ENCODE results near the gene TOP1. TPM values are rescaled to one million over a fixed set of nuclear protein-coding genes. Genes with fewer than 3 reads are reported as not detected.
"Not testable (repeated sequence)": the region's sequence is repeated elsewhere in the genome, so short reads cannot be mapped to it uniquely, and the experiment has no call there.

TOP1 gene
- total RNA-seq, 2 experiments from 2014 or later, result 72.6 to 75.2 TPM

DNA sequence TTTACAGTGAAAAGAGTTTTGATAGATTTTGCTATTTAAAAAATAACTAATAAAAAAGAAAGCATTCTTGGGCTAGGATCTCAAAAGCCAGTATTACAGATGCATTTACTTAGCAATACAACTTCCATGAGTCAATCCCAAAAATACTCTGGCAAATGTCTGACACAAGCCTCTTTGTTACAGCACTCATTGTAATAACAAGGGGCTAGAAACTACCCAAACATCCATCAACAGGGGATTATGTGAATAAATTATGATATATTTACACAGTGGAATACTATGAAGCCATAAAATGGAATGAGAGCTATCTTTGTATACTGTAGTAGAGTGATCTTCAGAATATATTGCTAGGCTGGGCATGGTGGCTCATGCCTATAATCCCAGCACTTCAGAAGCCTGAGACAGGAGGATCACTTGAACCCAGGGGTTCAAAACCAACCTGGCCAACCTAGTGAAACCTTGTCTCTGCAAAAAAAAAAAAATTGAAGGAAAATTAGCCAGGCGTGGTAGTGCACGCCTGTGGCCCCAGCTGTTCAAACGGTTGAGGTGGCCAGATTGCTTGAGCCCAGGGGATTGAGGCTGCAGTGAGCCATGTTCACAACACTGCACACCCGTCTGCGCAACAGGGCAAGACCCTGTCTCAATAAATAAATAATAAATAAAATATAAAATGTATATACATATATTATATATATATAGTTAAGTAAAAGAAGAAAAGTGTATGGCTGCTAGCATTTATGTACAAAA, 34.7 kb upstream of the TOP1 start:
- POLR2A ChIA-PET, result interaction anchor here (4.3 kb wide), 1 partner anchor 16 kb away, joined by 55 read pairs; no protein-coding TSS in a partner anchor
- Mint-ChIP-seq H3K4me1 (peaks cover 35% of the 10 kb centered on the region), H3K27ac (no peak overlapping the region), H3K36me3 (no peaks in the 10 kb centered on the region), H3K9me3 (no peaks in the 10 kb centered on the region), H3K4me3 (no peak overlapping the region), H3K27me3 (peaks cover 2% of the 10 kb centered on the region)
- ATAC-seq (ENCODE audit: low read depth), result no peak
- DNase-seq, result no peak

DNA sequence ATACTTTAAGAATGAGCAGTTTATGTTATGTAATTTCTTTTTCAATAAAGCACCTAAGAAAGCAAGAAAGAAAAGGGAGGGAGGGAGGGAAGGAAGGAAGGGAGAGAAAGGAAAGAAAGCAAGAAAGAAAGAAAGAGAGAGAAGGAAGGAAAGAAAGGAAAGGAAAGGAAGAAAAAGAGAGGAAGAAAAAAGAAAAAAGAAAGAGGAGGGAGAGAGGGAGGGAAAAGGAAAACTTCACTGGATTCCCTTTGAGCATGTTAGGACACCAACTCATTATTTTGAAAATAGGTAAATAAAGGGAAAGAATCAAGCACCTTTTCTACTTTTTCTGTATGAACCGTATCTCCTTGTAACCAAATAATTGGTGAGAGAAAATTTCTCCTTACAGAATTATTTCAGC, 32.3 kb upstream of the TOP1 start:
- peaks cover 19% of the 10 kb centered on the region for H3K4me1 Mint-ChIP-seq

GRCh38 chr20:40997116-40997515, 31.5 kb upstream of the TOP1 start:
- no peak for DNase-seq
- no peaks in the 10 kb centered on the region for H3K9me3 Mint-ChIP-seq
- POLR2A ChIA-PET, result interaction anchor here (0.7 kb wide), 1 partner anchor 41 kb away, joined by 3 read pairs; no protein-coding TSS in a partner anchor
- H3K27ac Mint-ChIP-seq, result no peak overlapping the region
- peaks cover 2% of the 10 kb centered on the region for H3K27me3 Mint-ChIP-seq
- H3K36me3 Mint-ChIP-seq, result no peaks in the 10 kb centered on the region
- peaks cover 12% of the 10 kb centered on the region for H3K4me1 Mint-ChIP-seq
- no peak overlapping the region for H3K4me3 Mint-ChIP-seq
- ATAC-seq (ENCODE audit: low read depth), result no peak

More for the DNA sequence above, 32.3 kb upstream of the TOP1 start:
- peaks cover 2% of the 10 kb centered on the region for H3K27me3 Mint-ChIP-seq
- POLR2A ChIA-PET, result no interaction called here
- no peaks in the 10 kb centered on the region for H3K9me3 Mint-ChIP-seq
- H3K27ac Mint-ChIP-seq, result no peak overlapping the region
- H3K4me3 Mint-ChIP-seq, result no peak overlapping the region
- DNase-seq, result no peak
- no peak for ATAC-seq (ENCODE audit: low read depth)
- no peaks in the 10 kb centered on the region for H3K36me3 Mint-ChIP-seq

DNA sequence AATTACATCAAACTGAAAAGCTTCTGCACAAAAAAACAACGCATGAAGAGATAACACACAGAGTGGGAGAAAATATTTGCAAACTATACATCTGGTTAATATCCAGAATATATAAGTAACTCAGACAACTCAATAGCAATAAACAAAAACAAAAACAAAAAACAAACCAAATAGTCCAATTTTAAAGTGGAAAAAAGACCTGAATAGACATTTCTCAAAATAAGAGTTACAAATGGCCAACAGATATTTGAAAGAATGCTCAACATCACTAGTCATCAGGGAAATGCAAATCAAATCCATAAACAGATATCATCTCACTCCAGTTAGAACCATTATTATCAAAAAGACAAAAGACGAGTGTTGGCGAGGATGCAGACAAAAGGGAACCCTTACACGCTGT, 28.8 kb upstream of the TOP1 start:
- peaks cover 23% of the 10 kb centered on the region for H3K4me1 Mint-ChIP-seq
- DNase-seq (no peak), ATAC-seq (ENCODE audit: low read depth) (no peak)
- no peaks in the 10 kb centered on the region for H3K9me3 Mint-ChIP-seq
- H3K4me3 Mint-ChIP-seq, result no peak overlapping the region
- POLR2A ChIA-PET, result interaction anchor here (1.4 kb wide), 1 partner anchor 8 kb away, joined by 4 read pairs; no protein-coding TSS in a partner anchor
- no peak overlapping the region for H3K27ac Mint-ChIP-seq
- H3K36me3 Mint-ChIP-seq, result no peaks in the 10 kb centered on the region
- peaks cover 2% of the 10 kb centered on the region for H3K27me3 Mint-ChIP-seq

GRCh38 chr20:41000628-41001027, 28.0 kb upstream of the TOP1 start:
- no peaks in the 10 kb centered on the region for H3K9me3 Mint-ChIP-seq
- POLR2A ChIA-PET, result interaction anchor here (1.4 kb wide), 1 partner anchor 9 kb away, joined by 4 read pairs; no protein-coding TSS in a partner anchor
- no peak overlapping the region for H3K4me3 Mint-ChIP-seq
- DNase-seq (no peak), ATAC-seq (ENCODE audit: low read depth) (no peak)
- peaks cover 3% of the 10 kb centered on the region for H3K36me3 Mint-ChIP-seq
- peaks cover 2% of the 10 kb centered on the region for H3K27me3 Mint-ChIP-seq
- peaks cover 29% of the 10 kb centered on the region for H3K4me1 Mint-ChIP-seq
- no peak overlapping the region for H3K27ac Mint-ChIP-seq

DNA sequence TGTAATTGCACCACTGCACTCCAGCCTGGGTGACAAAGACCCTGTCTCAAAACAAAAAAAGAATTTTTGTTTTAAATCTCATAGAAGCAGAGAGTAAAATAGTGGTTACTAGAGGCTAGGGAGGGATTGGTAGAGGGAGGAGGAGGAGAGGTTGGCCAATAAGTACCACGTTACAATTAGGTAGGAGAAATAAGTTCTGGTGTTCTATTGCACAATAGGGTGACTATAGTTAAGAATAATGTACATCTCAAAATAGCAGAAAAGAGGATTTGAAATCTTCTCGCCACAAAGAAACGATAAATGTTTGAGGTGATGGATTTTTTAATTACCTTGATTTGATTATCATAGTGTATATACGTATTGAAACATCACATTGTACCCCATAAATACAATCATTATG, 27.1 kb upstream of the TOP1 start:
- H3K27ac Mint-ChIP-seq, result no peak overlapping the region
- peaks cover 30% of the 10 kb centered on the region for H3K4me1 Mint-ChIP-seq
- peaks cover 2% of the 10 kb centered on the region for H3K27me3 Mint-ChIP-seq
- POLR2A ChIA-PET, result interaction anchor here (1.2 kb wide), 1 partner anchor 10 kb away, joined by 3 read pairs; no protein-coding TSS in a partner anchor
- no peaks in the 10 kb centered on the region for H3K9me3 Mint-ChIP-seq
- peaks cover 8% of the 10 kb centered on the region for H3K36me3 Mint-ChIP-seq
- no peak overlapping the region for H3K4me3 Mint-ChIP-seq
- ATAC-seq (ENCODE audit: low read depth) (no peak), DNase-seq (no peak)

DNA sequence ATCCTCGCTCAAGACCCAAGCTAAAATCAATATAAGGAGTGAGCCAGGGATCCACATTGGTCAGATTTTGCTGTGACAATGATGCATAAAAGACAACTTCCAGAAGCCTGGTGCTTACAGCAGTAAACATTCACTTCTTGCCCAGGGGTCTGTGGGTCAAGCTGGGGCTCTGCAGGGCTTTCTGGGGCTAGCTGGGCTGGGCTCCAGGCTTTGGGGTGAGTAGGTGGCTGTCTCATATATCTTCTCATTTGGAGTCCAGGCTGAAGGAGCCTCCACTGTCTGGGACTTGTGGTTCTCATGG, 25.8 kb upstream of the TOP1 start:
- POLR2A ChIA-PET, result interaction anchor here (1.0 to 1.2 kb wide), 2 partner anchors 9 to 10 kb away, joined by 3 read pairs; no protein-coding TSS in a partner anchor

DNA sequence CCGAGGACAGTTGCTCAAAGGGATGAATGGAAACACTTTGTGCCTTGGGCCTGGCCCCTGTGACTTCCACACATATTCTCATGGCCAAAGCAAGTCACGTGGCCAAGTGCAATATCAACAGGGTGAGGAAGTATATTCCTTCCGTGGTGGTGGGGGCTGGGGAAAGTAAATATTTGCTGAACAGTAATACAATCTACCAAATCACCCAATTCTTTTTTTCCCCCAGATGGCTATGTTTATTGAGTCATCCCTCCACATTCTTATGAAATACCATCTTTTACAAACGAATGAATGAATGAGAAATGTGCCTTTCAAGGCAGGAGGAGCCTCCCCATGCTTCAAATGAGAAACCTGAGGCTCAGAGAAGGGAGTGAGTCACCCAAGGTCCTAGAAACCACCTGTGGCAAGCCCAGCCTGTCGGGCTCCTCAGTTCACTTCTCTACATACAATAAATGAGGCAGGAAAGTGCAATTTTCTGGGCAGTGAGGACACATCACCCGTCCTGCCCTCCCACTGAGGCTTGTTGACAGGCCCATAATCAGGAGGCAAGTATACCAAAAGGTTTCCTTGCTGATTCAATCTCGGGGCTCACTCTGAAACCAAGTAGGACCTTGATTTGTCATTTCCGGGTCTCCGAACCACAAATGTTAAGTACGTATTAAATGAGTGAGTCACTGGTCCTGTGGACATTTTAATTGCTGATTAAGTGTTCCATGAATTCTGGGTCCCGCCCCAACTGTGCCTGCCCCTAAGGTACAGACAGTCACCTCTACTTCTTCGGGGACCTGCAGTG, 25.3 kb upstream of the TOP1 start:
- POLR2A ChIA-PET, result interaction anchor here (1.0 kb wide), 1 partner anchor 11 kb away, joined by 3 read pairs; no protein-coding TSS in a partner anchor
- peak; percentile 68 for DNase-seq
- Mint-ChIP-seq H3K27ac (peak overlapping the region; percentile 90), H3K27me3 (peaks cover 2% of the 10 kb centered on the region), H3K4me3 (peak overlapping the region; percentile 72), H3K9me3 (peaks cover 2% of the 10 kb centered on the region), H3K36me3 (peaks cover 12% of the 10 kb centered on the region), H3K4me1 (peaks cover 36% of the 10 kb centered on the region)
- peak; percentile 93 for ATAC-seq (ENCODE audit: low read depth)

More for the DNA sequence above, 25.8 kb upstream of the TOP1 start:
- Mint-ChIP-seq H3K9me3 (peaks cover 1% of the 10 kb centered on the region), H3K27me3 (peaks cover 2% of the 10 kb centered on the region), H3K4me3 (peak overlapping the region; percentile 72), H3K36me3 (peaks cover 9% of the 10 kb centered on the region), H3K4me1 (peaks cover 30% of the 10 kb centered on the region), H3K27ac (peak overlapping the region; percentile 90)
- DNase-seq (no peak), ATAC-seq (ENCODE audit: low read depth) (no peak)

DNA sequence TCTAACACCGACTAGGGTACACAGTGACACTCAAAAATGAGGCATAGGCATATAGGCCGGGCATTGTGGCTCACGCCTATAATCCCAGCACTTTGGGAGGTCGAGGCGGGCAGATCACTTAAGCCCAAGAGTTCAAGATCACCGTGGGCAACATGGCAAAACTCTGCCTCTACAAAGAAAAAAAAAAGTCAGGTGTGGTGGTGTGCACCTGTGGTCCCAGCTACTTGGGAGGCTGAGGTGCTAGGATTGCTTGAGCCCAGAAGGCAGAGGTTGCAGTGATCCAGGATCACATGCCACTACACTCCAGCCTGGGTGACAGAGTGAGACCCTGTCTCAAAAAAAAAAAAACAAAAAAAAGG, 24.7 kb upstream of the TOP1 start:
- peaks cover 12% of the 10 kb centered on the region for H3K36me3 Mint-ChIP-seq
- H3K9me3 Mint-ChIP-seq; ATAC-seq (ENCODE audit: low read depth); H3K27me3 Mint-ChIP-seq; POLR2A ChIA-PET; DNase-seq: not testable (repeated sequence)
- peak overlapping the region; percentile 90 for H3K27ac Mint-ChIP-seq
- peak overlapping the region; percentile 72 for H3K4me3 Mint-ChIP-seq
- peaks cover 38% of the 10 kb centered on the region for H3K4me1 Mint-ChIP-seq

- Mint-ChIP-seq H3K9me3 (peaks cover 2% of the 10 kb centered on the region), H3K27me3 (no peaks in the 10 kb centered on the region), H3K36me3 (peaks cover 12% of the 10 kb centered on the region), H3K4me3 (no peak overlapping the region), H3K27ac (peak overlapping the region; percentile 90), H3K4me1 (peaks cover 42% of the 10 kb centered on the region)
- DNase-seq (no peak), ATAC-seq (ENCODE audit: low read depth) (no peak)
- POLR2A ChIA-PET, result interaction anchor here (0.6 to 1.4 kb wide), 3 partner anchors 13 to 23 kb away, joined by 3 to 4 read pairs (median 3); no protein-coding TSS in a partner anchor
Measured at GRCh38 chr20:41004531-41005360, 23.9 kb upstream of the TOP1 start.

GRCh38 chr20:41005361-41005729, 23.3 kb upstream of the TOP1 start:
- Mint-ChIP-seq H3K27me3 (no peaks in the 10 kb centered on the region), H3K4me1 (peaks cover 48% of the 10 kb centered on the region), H3K9me3 (peaks cover 2% of the 10 kb centered on the region), H3K4me3 (no peak overlapping the region), H3K36me3 (peaks cover 12% of the 10 kb centered on the region), H3K27ac (no peak overlapping the region)
- DNase-seq, result no peak
- POLR2A ChIA-PET, result interaction anchor here (0.6 to 1.4 kb wide), 3 partner anchors 14 to 23 kb away, joined by 3 to 4 read pairs (median 3); no protein-coding TSS in a partner anchor
- no peak for ATAC-seq (ENCODE audit: low read depth)

DNA sequence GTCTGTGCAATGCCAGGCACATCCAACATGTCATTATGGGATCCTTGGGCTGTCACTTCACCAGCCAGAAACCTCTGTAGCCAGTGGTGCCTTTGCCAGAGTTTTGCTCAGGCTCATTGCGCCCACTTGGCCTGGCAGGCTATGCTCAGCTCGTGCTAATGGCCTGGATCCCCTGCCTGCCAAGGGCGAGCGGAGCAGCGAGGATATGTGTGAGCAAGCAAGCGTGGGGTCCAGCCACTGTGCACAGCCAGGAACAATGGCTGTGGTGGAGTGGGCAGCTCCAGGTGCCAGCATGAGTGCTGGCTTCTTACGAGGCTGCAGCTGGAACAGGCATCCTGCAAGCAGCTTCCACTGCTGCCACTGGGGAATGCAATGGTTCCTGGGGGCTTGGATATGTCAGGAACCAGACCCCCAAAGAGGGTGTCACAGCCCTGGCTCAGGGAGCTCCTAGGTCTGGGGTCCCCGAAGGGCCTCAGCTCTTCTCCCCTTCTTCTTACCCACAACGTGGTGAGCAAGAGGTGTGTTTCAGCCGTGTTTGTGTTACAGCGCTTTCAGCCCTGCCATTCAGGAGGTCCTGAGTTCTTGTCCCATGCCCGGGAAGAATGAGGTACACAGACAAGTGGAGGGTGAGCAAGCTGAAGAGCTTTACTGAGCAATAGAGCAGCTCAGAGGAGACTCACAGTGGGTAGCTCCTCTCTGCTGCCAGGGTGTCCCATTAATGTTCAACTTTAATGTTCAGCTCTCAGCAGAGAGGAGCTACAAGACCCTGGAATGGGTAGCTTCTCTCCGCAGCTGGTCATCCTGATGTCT, 22.3 kb upstream of the TOP1 start:
- DNase-seq (no peak), ATAC-seq (ENCODE audit: low read depth) (no peak)
- H3K36me3 Mint-ChIP-seq, result peaks cover 12% of the 10 kb centered on the region
- peak overlapping the region; percentile 25 for H3K27ac Mint-ChIP-seq
- no peak overlapping the region for H3K4me3 Mint-ChIP-seq
- POLR2A ChIA-PET, result interaction anchor here (1.3 to 5.8 kb wide), 5 partner anchors 12 to 68 kb away, joined by 3 to 55 read pairs (median 4); no protein-coding TSS in a partner anchor
- H3K4me1 Mint-ChIP-seq, result peaks cover 53% of the 10 kb centered on the region
- H3K9me3 Mint-ChIP-seq, result peaks cover 2% of the 10 kb centered on the region
- no peaks in the 10 kb centered on the region for H3K27me3 Mint-ChIP-seq

Data from activated naive CD8-positive, alpha-beta T cell treated with anti-CD3 and anti-CD28 coated beads, Interleukin-2, amount 10 ng/mL, durations not matched to agents 7 days and 5 days (primary cell).